ENCODE measurements around the gene C12orf56.

Gene C12orf56

DNA sequence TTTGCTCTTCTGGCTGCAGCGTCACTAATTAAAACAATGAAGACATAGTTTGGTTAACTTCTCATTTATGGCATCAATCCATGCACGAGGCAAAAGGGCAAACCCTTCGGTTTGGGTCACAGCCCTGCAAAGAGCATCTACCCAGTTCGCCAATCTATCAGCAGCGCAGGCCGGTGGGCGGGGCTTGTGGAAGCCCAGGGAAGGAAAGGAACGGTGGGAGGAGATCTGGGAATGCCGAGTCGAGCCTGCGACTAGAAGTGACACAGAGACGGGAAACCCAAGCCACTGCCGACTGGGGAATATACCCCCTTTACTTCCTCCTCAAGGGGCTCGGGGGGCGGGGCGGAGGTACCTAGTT is 168.9 kb downstream of the C12orf56 start:
- no peak overlapping the region for H4K91ac ChIP-seq (ENCODE audit: low read length)
- H3K9me3 ChIP-seq (ENCODE audit: control insufficient read depth, low read length): no peaks in the 10 kb centered on the region
- peak overlapping the region; percentile 99 for H3K9ac ChIP-seq (ENCODE audit: low read length)
- H2BK15ac ChIP-seq (ENCODE audit: low read depth, poor library complexity, severe bottlenecking): no peak overlapping the region
- H4K8ac ChIP-seq (ENCODE audit: low read length): peak overlapping the region; percentile 81
- peak overlapping the region in 1 of 2 experiments; percentile 71 for H3K4ac ChIP-seq (ENCODE audit: low read depth in 1 of 2, low read length in 2 of 2)
- H3K27ac ChIP-seq (ENCODE audit: low read length, poor library complexity, severe bottlenecking): peak overlapping the region; percentile 39
- H3K23ac ChIP-seq (ENCODE audit: low read length in 2 of 2): no peak overlapping the region
- peak overlapping the region; percentile 99 for H2AFZ ChIP-seq (ENCODE audit: low read depth, low read length)
- H3K4me3 ChIP-seq (ENCODE audit: insufficient read depth in 1 of 2, low read depth in 1 of 2, low read length in 2 of 2): peak overlapping the region; percentile 88 to 94
- no peak overlapping the region for H2AK5ac ChIP-seq (ENCODE audit: low read length, severe bottlenecking)
- no peak overlapping the region for H2BK120ac ChIP-seq (ENCODE audit: low read depth, low read length)
- H2BK12ac ChIP-seq (ENCODE audit: low read length in 2 of 2): peak overlapping the region in 1 of 2 experiments; percentile 45
- DNase-seq: peak; percentile 89
- peak overlapping the region in 1 of 2 experiments; percentile 88 for H3K18ac ChIP-seq (ENCODE audit: low read depth in 1 of 2, low read length in 2 of 2)
- peak overlapping the region in 1 of 2 experiments; percentile 78 for H3K14ac ChIP-seq (ENCODE audit: low read length in 2 of 2)
- H3K27me3 ChIP-seq (ENCODE audit: control insufficient read depth in 1 of 2, insufficient read depth in 1 of 2, low read length in 2 of 2): no peaks in the 10 kb centered on the region
- H3K36me3 ChIP-seq (ENCODE audit: control insufficient read depth in 1 of 2, insufficient read depth in 2 of 2, low read depth in 1 of 2, low read length in 2 of 2): no peaks in the 10 kb centered on the region
- 3% methylated on average over 11 of the region's 16 CpGs for WGBS
- peaks cover 7% of the 10 kb centered on the region for H3K79me1 ChIP-seq (replicated peaks; ENCODE audit: low read length, poor library complexity, severe bottlenecking)
- H3K4me2 ChIP-seq (ENCODE audit: low read length, poor library complexity, severe bottlenecking): peak overlapping the region; percentile 56
- peak overlapping the region; percentile 15 for H2BK5ac ChIP-seq (ENCODE audit: low read depth, low read length, poor library complexity, severe bottlenecking)
- peaks cover 2% of the 10 kb centered on the region for H3K4me1 ChIP-seq (ENCODE audit: control insufficient read depth, insufficient read depth, low read depth, low read length)

DNA sequence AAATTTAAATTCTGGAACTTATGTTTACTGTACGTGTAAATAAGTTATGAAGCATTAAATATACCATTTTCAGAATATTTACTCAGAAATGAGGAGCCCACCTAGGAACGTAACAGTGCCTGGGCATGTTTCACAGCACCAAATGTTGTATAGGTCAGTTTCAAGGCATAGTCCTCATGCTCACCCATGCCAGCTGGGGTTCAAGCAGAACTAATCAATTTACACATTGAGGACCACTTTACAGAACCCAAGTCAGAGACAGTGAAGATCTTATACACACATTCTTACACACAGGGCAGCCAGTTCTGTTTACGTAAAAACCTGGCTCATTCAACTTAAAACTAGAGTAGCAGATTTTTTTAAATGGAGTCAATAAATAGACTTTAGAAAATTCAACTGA is 170.5 kb downstream of the C12orf56 start:
- Histone ChIP-seq H2BK12ac (ENCODE audit: low read length in 2 of 2) (no peak overlapping the region), H4K91ac (ENCODE audit: low read length) (no peak overlapping the region), H3K36me3 (ENCODE audit: control insufficient read depth in 1 of 2, insufficient read depth in 2 of 2, low read depth in 1 of 2, low read length in 2 of 2) (peaks cover 0 to 7% of the 10 kb centered on the region in 2 experiments), H3K9ac (ENCODE audit: low read length) (no peak overlapping the region), H3K4me1 (ENCODE audit: control insufficient read depth, insufficient read depth, low read depth, low read length) (peaks cover 2% of the 10 kb centered on the region), H2AK5ac (ENCODE audit: low read length, severe bottlenecking) (no peak overlapping the region), H3K4me2 (ENCODE audit: low read length, poor library complexity, severe bottlenecking) (no peak overlapping the region), H2BK120ac (ENCODE audit: low read depth, low read length) (no peak overlapping the region), H3K4ac (ENCODE audit: low read depth in 1 of 2, low read length in 2 of 2) (no peak overlapping the region), H3K14ac (ENCODE audit: low read length in 2 of 2) (no peak overlapping the region), H3K27ac (ENCODE audit: low read length, poor library complexity, severe bottlenecking) (no peak overlapping the region), H3K4me3 (ENCODE audit: insufficient read depth in 1 of 2, low read depth in 1 of 2, low read length in 2 of 2) (no peak overlapping the region), H3K27me3 (ENCODE audit: control insufficient read depth in 1 of 2, insufficient read depth in 1 of 2, low read length in 2 of 2) (no peaks in the 10 kb centered on the region), H3K9me3 (ENCODE audit: control insufficient read depth, low read length) (no peaks in the 10 kb centered on the region), H3K18ac (ENCODE audit: low read depth in 1 of 2, low read length in 2 of 2) (peak overlapping the region in 1 of 2 experiments; percentile 9), H3K79me1 (replicated peaks; ENCODE audit: low read length, poor library complexity, severe bottlenecking) (peaks cover 7% of the 10 kb centered on the region), H2AFZ (ENCODE audit: low read depth, low read length) (no peak overlapping the region), H4K8ac (ENCODE audit: low read length) (peak overlapping the region; percentile 37), H2BK15ac (ENCODE audit: low read depth, poor library complexity, severe bottlenecking) (no peak overlapping the region), H3K23ac (ENCODE audit: low read length in 2 of 2) (no peak overlapping the region), H2BK5ac (ENCODE audit: low read depth, low read length, poor library complexity, severe bottlenecking) (no peak overlapping the region)
- WGBS: 99% methylated on average over 2 of the region's 3 CpGs
- DNase-seq: no peak

GRCh38 chr12:64219145-64219544 is 171.4 kb downstream of the C12orf56 start:
- Histone ChIP-seq H3K9me3 (ENCODE audit: control insufficient read depth, low read length) (no peaks in the 10 kb centered on the region), H3K14ac (ENCODE audit: low read length in 2 of 2) (no peak overlapping the region), H2BK5ac (ENCODE audit: low read depth, low read length, poor library complexity, severe bottlenecking) (no peak overlapping the region), H3K27ac (ENCODE audit: low read length, poor library complexity, severe bottlenecking) (no peak overlapping the region), H3K4me1 (ENCODE audit: control insufficient read depth, insufficient read depth, low read depth, low read length) (peaks cover 2% of the 10 kb centered on the region), H3K23ac (ENCODE audit: low read length in 2 of 2) (no peak overlapping the region), H4K8ac (ENCODE audit: low read length) (no peak overlapping the region), H2BK12ac (ENCODE audit: low read length in 2 of 2) (no peak overlapping the region), H2AK5ac (ENCODE audit: low read length, severe bottlenecking) (no peak overlapping the region), H3K36me3 (ENCODE audit: control insufficient read depth in 1 of 2, insufficient read depth in 2 of 2, low read depth in 1 of 2, low read length in 2 of 2) (peaks cover 0 to 14% of the 10 kb centered on the region in 2 experiments), H3K79me1 (replicated peaks; ENCODE audit: low read length, poor library complexity, severe bottlenecking) (peaks cover 7% of the 10 kb centered on the region), H3K9ac (ENCODE audit: low read length) (no peak overlapping the region), H2BK15ac (ENCODE audit: low read depth, poor library complexity, severe bottlenecking) (no peak overlapping the region), H2BK120ac (ENCODE audit: low read depth, low read length) (no peak overlapping the region), H3K18ac (ENCODE audit: low read depth in 1 of 2, low read length in 2 of 2) (no peak overlapping the region), H2AFZ (ENCODE audit: low read depth, low read length) (no peak overlapping the region), H3K4me3 (ENCODE audit: insufficient read depth in 1 of 2, low read depth in 1 of 2, low read length in 2 of 2) (no peak overlapping the region), H3K27me3 (ENCODE audit: control insufficient read depth in 1 of 2, insufficient read depth in 1 of 2, low read length in 2 of 2) (no peaks in the 10 kb centered on the region), H4K91ac (ENCODE audit: low read length) (no peak overlapping the region), H3K4me2 (ENCODE audit: low read length, poor library complexity, severe bottlenecking) (no peak overlapping the region), H3K4ac (ENCODE audit: low read depth in 1 of 2, low read length in 2 of 2) (no peak overlapping the region)
- no peak for DNase-seq
- 14% methylated on average over 1 of the region's 2 CpGs for WGBS

- Histone ChIP-seq H3K4ac (ENCODE audit: low read depth in 1 of 2, low read length in 2 of 2) (no peak overlapping the region), H2BK120ac (ENCODE audit: low read depth, low read length) (no peak overlapping the region), H2BK12ac (ENCODE audit: low read length in 2 of 2) (no peak overlapping the region), H2AFZ (ENCODE audit: low read depth, low read length) (no peak overlapping the region), H4K8ac (ENCODE audit: low read length) (no peak overlapping the region), H3K27me3 (ENCODE audit: control insufficient read depth in 1 of 2, insufficient read depth in 1 of 2, low read length in 2 of 2) (no peaks in the 10 kb centered on the region), H2AK5ac (ENCODE audit: low read length, severe bottlenecking) (no peak overlapping the region), H3K9me3 (ENCODE audit: control insufficient read depth, low read length) (no peaks in the 10 kb centered on the region), H3K4me1 (ENCODE audit: control insufficient read depth, insufficient read depth, low read depth, low read length) (peaks cover 2% of the 10 kb centered on the region), H3K14ac (ENCODE audit: low read length in 2 of 2) (no peak overlapping the region), H2BK5ac (ENCODE audit: low read depth, low read length, poor library complexity, severe bottlenecking) (no peak overlapping the region), H2BK15ac (ENCODE audit: low read depth, poor library complexity, severe bottlenecking) (no peak overlapping the region), H3K23ac (ENCODE audit: low read length in 2 of 2) (no peak overlapping the region), H3K18ac (ENCODE audit: low read depth in 1 of 2, low read length in 2 of 2) (no peak overlapping the region), H3K27ac (ENCODE audit: low read length, poor library complexity, severe bottlenecking) (no peak overlapping the region), H3K4me3 (ENCODE audit: insufficient read depth in 1 of 2, low read depth in 1 of 2, low read length in 2 of 2) (peak overlapping the region in 1 of 2 experiments; percentile 18), H3K4me2 (ENCODE audit: low read length, poor library complexity, severe bottlenecking) (no peak overlapping the region), H3K79me1 (replicated peaks; ENCODE audit: low read length, poor library complexity, severe bottlenecking) (peaks cover 7% of the 10 kb centered on the region), H3K9ac (ENCODE audit: low read length) (no peak overlapping the region), H4K91ac (ENCODE audit: low read length) (no peak overlapping the region), H3K36me3 (ENCODE audit: control insufficient read depth in 1 of 2, insufficient read depth in 2 of 2, low read depth in 1 of 2, low read length in 2 of 2) (peaks cover 0 to 19% of the 10 kb centered on the region in 2 experiments)
- 82% methylated on average over 3 of the region's 5 CpGs for WGBS
- DNase-seq: no peak
Measured at GRCh38 chr12:64218597-64218996, 172.0 kb downstream of the C12orf56 start.

Measured in mesenchymal stem cell (in vitro differentiated cells and primary cell).